ENCODE data around the gene DPYSL5.
"Not testable (repeated sequence)": the region's sequence is repeated elsewhere in the genome, so short reads cannot be mapped to it uniquely, and the experiment has no call there.

The DPYSL5 gene

GRCh38 chr2:26847655-26848335 lies at the start of gene DPYSL5:
DPYSL5 (plus strand) TSS chr2:26848132; CDS start chr2:26898500, 50,368 bp downstream.
- no peak within 1 kb of the TSS for H3K27ac Mint-ChIP-seq
- H3K36me3 Mint-ChIP-seq = no peaks in the 10 kb centered on the region
- H3K27me3 Mint-ChIP-seq = peaks cover 29% of the 10 kb centered on the region
- H3K4me1 Mint-ChIP-seq (ENCODE audit: low read depth) = peaks cover 9% of the 10 kb centered on the region
- peak within 1 kb of the TSS; percentile 79 for H3K4me3 Mint-ChIP-seq
- H3K9me3 Mint-ChIP-seq (ENCODE audit: low read depth) = no peaks in the 10 kb centered on the region

GRCh38 chr2:26801328-26801727 lies 46.6 kb upstream of the DPYSL5 start:
- H3K4me1 Mint-ChIP-seq (ENCODE audit: low read depth) = no peaks in the 10 kb centered on the region
- H3K9me3 Mint-ChIP-seq (ENCODE audit: low read depth) = no peaks in the 10 kb centered on the region
- H3K36me3 Mint-ChIP-seq = peaks cover 3% of the 10 kb centered on the region
- H3K4me3 Mint-ChIP-seq = no peak overlapping the region
- no peaks in the 10 kb centered on the region for H3K27me3 Mint-ChIP-seq
- no peak overlapping the region for H3K27ac Mint-ChIP-seq

GRCh38 chr2:26801796-26802195 lies 46.1 kb upstream of the DPYSL5 start:
- Mint-ChIP-seq H3K27me3 (no peaks in the 10 kb centered on the region), H3K36me3 (peaks cover 3% of the 10 kb centered on the region), H3K4me1 (ENCODE audit: low read depth) (no peaks in the 10 kb centered on the region), H3K9me3 (ENCODE audit: low read depth) (no peaks in the 10 kb centered on the region), H3K4me3 (no peak overlapping the region), H3K27ac (no peak overlapping the region)

GRCh38 chr2:26805241-26805676 lies 42.7 kb upstream of the DPYSL5 start:
- Mint-ChIP-seq H3K4me1 (ENCODE audit: low read depth) (peaks cover 17% of the 10 kb centered on the region), H3K36me3 (peaks cover 3% of the 10 kb centered on the region), H3K27ac (no peak overlapping the region), H3K4me3 (no peak overlapping the region), H3K9me3 (ENCODE audit: low read depth) (no peaks in the 10 kb centered on the region), H3K27me3 (no peaks in the 10 kb centered on the region)

GRCh38 chr2:26807788-26808460 lies 40.0 kb upstream of the DPYSL5 start:
- H3K27me3 Mint-ChIP-seq = no peaks in the 10 kb centered on the region
- no peaks in the 10 kb centered on the region for H3K9me3 Mint-ChIP-seq (ENCODE audit: low read depth)
- peaks cover 3% of the 10 kb centered on the region for H3K36me3 Mint-ChIP-seq
- no peak overlapping the region for H3K27ac Mint-ChIP-seq
- no peak overlapping the region for H3K4me3 Mint-ChIP-seq
- H3K4me1 Mint-ChIP-seq (ENCODE audit: low read depth) = peaks cover 40% of the 10 kb centered on the region

GRCh38 chr2:26809211-26809610 lies 38.7 kb upstream of the DPYSL5 start:
- Mint-ChIP-seq H3K4me1 (ENCODE audit: low read depth) (peaks cover 41% of the 10 kb centered on the region), H3K27ac (no peak overlapping the region), H3K4me3 (no peak overlapping the region), H3K27me3 (no peaks in the 10 kb centered on the region), H3K9me3 (ENCODE audit: low read depth) (no peaks in the 10 kb centered on the region), H3K36me3 (peaks cover 2% of the 10 kb centered on the region)

GRCh38 chr2:26809876-26810577 lies 37.9 kb upstream of the DPYSL5 start:
- H3K9me3 Mint-ChIP-seq (ENCODE audit: low read depth) = no peaks in the 10 kb centered on the region
- H3K4me1 Mint-ChIP-seq (ENCODE audit: low read depth) = peaks cover 41% of the 10 kb centered on the region
- peaks cover under 1% of the 10 kb centered on the region for H3K27me3 Mint-ChIP-seq
- H3K36me3 Mint-ChIP-seq = no peaks in the 10 kb centered on the region
- H3K4me3 Mint-ChIP-seq = peak overlapping the region; percentile 27
- peak overlapping the region; percentile 1 for H3K27ac Mint-ChIP-seq

- H3K36me3 Mint-ChIP-seq = no peaks in the 10 kb centered on the region
- peaks cover 2% of the 10 kb centered on the region for H3K27me3 Mint-ChIP-seq
- no peak overlapping the region for H3K27ac Mint-ChIP-seq
- H3K4me3 Mint-ChIP-seq = no peak overlapping the region
- H3K4me1 Mint-ChIP-seq (ENCODE audit: low read depth) = peaks cover 41% of the 10 kb centered on the region
- H3K9me3 Mint-ChIP-seq (ENCODE audit: low read depth) = no peaks in the 10 kb centered on the region
These were observed 36.7 kb upstream of the DPYSL5 start for GRCh38 chr2:26811261-26811660.

- Mint-ChIP-seq H3K27me3 (peaks cover 2% of the 10 kb centered on the region), H3K9me3 (ENCODE audit: low read depth) (no peaks in the 10 kb centered on the region), H3K4me3 (no peak overlapping the region), H3K4me1 (ENCODE audit: low read depth) (peaks cover 41% of the 10 kb centered on the region), H3K36me3 (no peaks in the 10 kb centered on the region), H3K27ac (no peak overlapping the region)
These were observed 35.9 kb upstream of the DPYSL5 start for GRCh38 chr2:26811791-26812694.

- Mint-ChIP-seq H3K9me3 (ENCODE audit: low read depth) (no peaks in the 10 kb centered on the region), H3K27me3 (peaks cover 3% of the 10 kb centered on the region), H3K36me3 (no peaks in the 10 kb centered on the region), H3K4me3 (no peak overlapping the region), H3K27ac (no peak overlapping the region), H3K4me1 (ENCODE audit: low read depth) (peaks cover 40% of the 10 kb centered on the region)
These were observed 35.2 kb upstream of the DPYSL5 start for GRCh38 chr2:26812731-26813130.

- not testable (repeated sequence) for H3K9me3 Mint-ChIP-seq (ENCODE audit: low read depth); H3K36me3 Mint-ChIP-seq; H3K4me3 Mint-ChIP-seq; H3K27ac Mint-ChIP-seq; H3K27me3 Mint-ChIP-seq
- peaks cover 31% of the 10 kb centered on the region for H3K4me1 Mint-ChIP-seq (ENCODE audit: low read depth)
These were observed 33.7 kb upstream of the DPYSL5 start for GRCh38 chr2:26814072-26814765.

- Mint-ChIP-seq H3K4me3 (no peak overlapping the region), H3K27me3 (peaks cover 4% of the 10 kb centered on the region), H3K36me3 (no peaks in the 10 kb centered on the region), H3K27ac (no peak overlapping the region), H3K9me3 (ENCODE audit: low read depth) (no peaks in the 10 kb centered on the region), H3K4me1 (ENCODE audit: low read depth) (peaks cover 8% of the 10 kb centered on the region)
These were observed 31.0 kb upstream of the DPYSL5 start for GRCh38 chr2:26816893-26817292.

GRCh38 chr2:26818255-26818654 lies 29.7 kb upstream of the DPYSL5 start:
- Mint-ChIP-seq H3K4me3 (no peak overlapping the region), H3K4me1 (ENCODE audit: low read depth) (peaks cover 1% of the 10 kb centered on the region), H3K27ac (no peak overlapping the region), H3K9me3 (ENCODE audit: low read depth) (no peaks in the 10 kb centered on the region), H3K27me3 (peaks cover 4% of the 10 kb centered on the region), H3K36me3 (no peaks in the 10 kb centered on the region)

- no peak overlapping the region for H3K27ac Mint-ChIP-seq
- H3K36me3 Mint-ChIP-seq = no peaks in the 10 kb centered on the region
- no peaks in the 10 kb centered on the region for H3K4me1 Mint-ChIP-seq (ENCODE audit: low read depth)
- peaks cover 4% of the 10 kb centered on the region for H3K27me3 Mint-ChIP-seq
- no peaks in the 10 kb centered on the region for H3K9me3 Mint-ChIP-seq (ENCODE audit: low read depth)
- no peak overlapping the region for H3K4me3 Mint-ChIP-seq
These were observed 29.0 kb upstream of the DPYSL5 start for GRCh38 chr2:26818972-26819371.

All from activated naive CD8-positive, alpha-beta T cell (primary cell).